Naive thymus-derived CD8-positive, alpha-beta T cell (primary cell): ENCODE measurements around the gene IQGAP1. TPM values are rescaled to one million over a fixed set of nuclear protein-coding genes. Genes with fewer than 3 reads are reported as not detected.
A peak's percentile ranks its signal among the peaks of the same experiment; 100 is the strongest.

Source experiments
- ATAC-seq, 2 donors: fragments of 150-1000 bp; cut with Tn5 transposase in 1 of 2; sonication (Bioruptor Pico), chemical (Tn5 transposase) in 1 of 2; 1 replicate in 1 of 2; 2 replicates in 1 of 2; pipeline ENCODE4 v1.10.0; 2021; ENCODE audit warnings: mild to moderate bottlenecking in 2 of 2, moderate library complexity in 2 of 2
- POLR2A ChIA-PET: fragments of 350-600 bp; sonication (Branson Sonifier 250); formaldehyde crosslinking; loops from one replicate; lab custom pipeline; 2021; ENCODE audit warnings: antibody characterized with exemption; lab: Charles Lee
- DNase-seq, 10 donors: peaks; one replicate each; pipeline versions ENCODE4 v3.0.0 to v3.0.0-alpha.2; 2020 to 2022
- H3K27ac Mint-ChIP-seq, 10 donors: one replicate each; pipeline ENCODE4 v1.8.0; 2020 to 2022; ENCODE audit warnings: mild to moderate bottlenecking in 10 of 10, mixed read lengths in 10 of 10, moderate library complexity in 4 of 10, inconsistent platforms in 1 of 10
- H3K27me3 Mint-ChIP-seq, 5 donors: one replicate each; pipeline ENCODE4 v1.8.0; 2021 to 2022; ENCODE audit warnings: mixed read lengths in 5 of 5
- H3K36me3 Mint-ChIP-seq, 3 donors: one replicate each; pipeline ENCODE4 v1.8.0; 2020 to 2022; ENCODE audit warnings: mixed read lengths in 3 of 3, mild to moderate bottlenecking in 2 of 3, inconsistent platforms in 1 of 3
- H3K4me1 Mint-ChIP-seq, 4 donors: one replicate each; pipeline ENCODE4 v1.8.0; 2021 to 2022; ENCODE audit warnings: mixed read lengths in 4 of 4
- H3K4me3 Mint-ChIP-seq, 10 donors: one replicate each; pipeline ENCODE4 v1.8.0; 2020 to 2022; ENCODE audit warnings: mild to moderate bottlenecking in 10 of 10, mixed read lengths in 10 of 10, moderate library complexity in 6 of 10, inconsistent platforms in 1 of 10
- H3K9me3 Mint-ChIP-seq, 9 donors: one replicate each; pipeline ENCODE4 v1.8.0; 2020 to 2022; ENCODE audit warnings: mixed read lengths in 9 of 9, mild to moderate bottlenecking in 3 of 9, inconsistent platforms in 1 of 9, moderate library complexity in 1 of 9
- polyA plus RNA-seq, 3 donors: library from polyadenylated mRNA; unstranded; fragments of 300-500 nt; fragmentation: Illumina TruSeq; gene quantifications; one replicate each; pipeline ENCODE4 v1.2.3, GENCODE V29; 2021
- total RNA-seq, 8 experiments: library from RNA in 2 of 8; stranded (reverse) in 2 of 8; gene quantifications; one replicate each; pipeline ENCODE4 v1.2.3 and lab custom pipeline; 2021 to 2026

The IQGAP1 gene
- total and polyA plus RNA-seq, 5 experiments from 2014 or later: 73.9 to 126 (median 101) TPM

GRCh38 chr15:90456236-90456635, 68.2 kb downstream of the IQGAP1 start:
- no peak overlapping the region for H3K4me3 Mint-ChIP-seq
- DNase-seq (no peak), ATAC-seq (no peak)
- POLR2A ChIA-PET: no interaction called here
- H3K4me1 Mint-ChIP-seq: peaks cover 4 to 12% (median 5%) of the 10 kb centered on the region in 4 donors
- no peaks in the 10 kb centered on the region for H3K27me3 Mint-ChIP-seq
- no peak overlapping the region for H3K27ac Mint-ChIP-seq
- peaks cover 0 to 93% (median 41%) of the 10 kb centered on the region in 3 donors for H3K36me3 Mint-ChIP-seq
- no peaks in the 10 kb centered on the region for H3K9me3 Mint-ChIP-seq

GRCh38 chr15:90458061-90458460, 70.0 kb downstream of the IQGAP1 start:
- no peak for DNase-seq
- peak overlapping the region in 2 of 10 donors; percentile 9 to 24 for H3K27ac Mint-ChIP-seq
- POLR2A ChIA-PET: no interaction called here
- no peaks in the 10 kb centered on the region for H3K9me3 Mint-ChIP-seq
- peaks cover 0 to 92% (median 32%) of the 10 kb centered on the region in 3 donors for H3K36me3 Mint-ChIP-seq
- peaks cover 0 to 18% (median 8%) of the 10 kb centered on the region in 4 donors for H3K4me1 Mint-ChIP-seq
- no peak overlapping the region for H3K4me3 Mint-ChIP-seq
- no peaks in the 10 kb centered on the region for H3K27me3 Mint-ChIP-seq
- no peak for ATAC-seq

GRCh38 chr15:90459368-90459767, 71.3 kb downstream of the IQGAP1 start:
- DNase-seq (no peak), ATAC-seq (no peak)
- POLR2A ChIA-PET: no interaction called here
- Mint-ChIP-seq H3K4me1 (peaks cover 0 to 18% (median 7%) of the 10 kb centered on the region in 4 donors), H3K9me3 (no peaks in the 10 kb centered on the region), H3K27me3 (no peaks in the 10 kb centered on the region), H3K36me3 (peaks cover 0 to 90% (median 30%) of the 10 kb centered on the region in 3 donors), H3K4me3 (no peak overlapping the region), H3K27ac (peak overlapping the region in 1 of 10 donors; percentile 48)

- Mint-ChIP-seq H3K27ac (peak overlapping the region in 2 of 10 donors; percentile 41 to 48), H3K27me3 (no peaks in the 10 kb centered on the region), H3K4me3 (no peak overlapping the region), H3K4me1 (peaks cover 0 to 18% (median 7%) of the 10 kb centered on the region in 4 donors), H3K9me3 (no peaks in the 10 kb centered on the region), H3K36me3 (peaks cover 0 to 90% (median 23%) of the 10 kb centered on the region in 3 donors)
- POLR2A ChIA-PET: no interaction called here
- ATAC-seq (no peak), DNase-seq (no peak)
Measured at GRCh38 chr15:90460142-90460824, 72.2 kb downstream of the IQGAP1 start.

GRCh38 chr15:90463381-90463780, 75.3 kb downstream of the IQGAP1 start:
- Mint-ChIP-seq H3K27me3 (no peaks in the 10 kb centered on the region), H3K4me1 (peaks cover 0 to 18% (median 7%) of the 10 kb centered on the region in 4 donors), H3K4me3 (no peak overlapping the region), H3K36me3 (peaks cover 6 to 93% (median 20%) of the 10 kb centered on the region in 3 donors), H3K27ac (peak overlapping the region in 2 of 10 donors; percentile 6 to 22), H3K9me3 (no peaks in the 10 kb centered on the region)
- POLR2A ChIA-PET: interaction anchor here (0.6 to 1.0 kb wide), 3 partner anchors 14 to 76 kb away, joined by 3 read pairs; no protein-coding TSS in a partner anchor
- no peak for ATAC-seq
- DNase-seq: no peak

- POLR2A ChIA-PET: no interaction called here
- Mint-ChIP-seq H3K27me3 (no peaks in the 10 kb centered on the region), H3K4me1 (peaks cover 9 to 23% (median 14%) of the 10 kb centered on the region in 4 donors), H3K4me3 (no peak overlapping the region), H3K9me3 (no peaks in the 10 kb centered on the region), H3K36me3 (peaks cover 6 to 93% (median 12%) of the 10 kb centered on the region in 3 donors), H3K27ac (peak overlapping the region in 5 of 10 donors; percentile 5 to 53 (median 18))
- DNase-seq (no peak), ATAC-seq (no peak)
Measured at GRCh38 chr15:90465140-90465929, 77.3 kb downstream of the IQGAP1 start.

GRCh38 chr15:90465930-90466567, 78.0 kb downstream of the IQGAP1 start:
- H3K27ac Mint-ChIP-seq: peak overlapping the region in 1 of 10 donors; percentile 53
- no peak overlapping the region for H3K4me3 Mint-ChIP-seq
- ATAC-seq (no peak), DNase-seq (no peak)
- H3K4me1 Mint-ChIP-seq: peaks cover 9 to 25% (median 18%) of the 10 kb centered on the region in 4 donors
- POLR2A ChIA-PET: no interaction called here
- H3K36me3 Mint-ChIP-seq: peaks cover 6 to 94% (median 16%) of the 10 kb centered on the region in 3 donors
- H3K27me3 Mint-ChIP-seq: no peaks in the 10 kb centered on the region
- H3K9me3 Mint-ChIP-seq: no peaks in the 10 kb centered on the region

GRCh38 chr15:90469723-90470122, 81.7 kb downstream of the IQGAP1 start:
- no peak overlapping the region for H3K4me3 Mint-ChIP-seq
- H3K36me3 Mint-ChIP-seq: peaks cover 6 to 97% (median 30%) of the 10 kb centered on the region in 3 donors
- H3K27ac Mint-ChIP-seq: peak overlapping the region in 6 of 10 donors; percentile 11 to 79 (median 56)
- no peak for ATAC-seq
- H3K9me3 Mint-ChIP-seq: no peaks in the 10 kb centered on the region
- H3K27me3 Mint-ChIP-seq: no peaks in the 10 kb centered on the region
- no peak for DNase-seq
- H3K4me1 Mint-ChIP-seq: peaks cover 9 to 19% (median 13%) of the 10 kb centered on the region in 4 donors
- POLR2A ChIA-PET: no interaction called here

GRCh38 chr15:90470453-90470852, 82.4 kb downstream of the IQGAP1 start:
- DNase-seq (no peak), ATAC-seq (no peak)
- H3K9me3 Mint-ChIP-seq: no peaks in the 10 kb centered on the region
- H3K27ac Mint-ChIP-seq: peak overlapping the region in 6 of 10 donors; percentile 1 to 65 (median 30)
- H3K27me3 Mint-ChIP-seq: no peaks in the 10 kb centered on the region
- H3K4me3 Mint-ChIP-seq: no peak overlapping the region
- peaks cover 9 to 19% (median 13%) of the 10 kb centered on the region in 4 donors for H3K4me1 Mint-ChIP-seq
- POLR2A ChIA-PET: interaction anchor here (0.6 kb wide), 1 partner anchor 156 kb away, joined by 3 read pairs; no protein-coding TSS in a partner anchor
- peaks cover 6 to 97% (median 30%) of the 10 kb centered on the region in 3 donors for H3K36me3 Mint-ChIP-seq

GRCh38 chr15:90471126-90471525, 83.1 kb downstream of the IQGAP1 start:
- ATAC-seq (no peak), DNase-seq (no peak)
- H3K27ac Mint-ChIP-seq: peak overlapping the region in 7 of 10 donors; percentile 1 to 65 (median 46)
- H3K4me3 Mint-ChIP-seq: no peak overlapping the region
- H3K27me3 Mint-ChIP-seq: no peaks in the 10 kb centered on the region
- H3K36me3 Mint-ChIP-seq: peaks cover 3 to 95% (median 28%) of the 10 kb centered on the region in 3 donors
- H3K4me1 Mint-ChIP-seq: peaks cover 9 to 19% (median 13%) of the 10 kb centered on the region in 4 donors
- POLR2A ChIA-PET: no interaction called here
- no peaks in the 10 kb centered on the region for H3K9me3 Mint-ChIP-seq

GRCh38 chr15:90471769-90472168, 83.7 kb downstream of the IQGAP1 start:
- Mint-ChIP-seq H3K36me3 (peaks cover 0 to 94% (median 26%) of the 10 kb centered on the region in 3 donors), H3K4me3 (no peak overlapping the region), H3K27ac (no peak overlapping the region), H3K4me1 (peaks cover 10 to 19% (median 13%) of the 10 kb centered on the region in 4 donors), H3K9me3 (no peaks in the 10 kb centered on the region), H3K27me3 (no peaks in the 10 kb centered on the region)
- ATAC-seq: no peak
- no peak for DNase-seq
- POLR2A ChIA-PET: interaction anchor here (0.6 kb wide), 1 partner anchor 549 kb away, joined by 3 read pairs; no protein-coding TSS in a partner anchor

- Mint-ChIP-seq H3K9me3 (no peaks in the 10 kb centered on the region), H3K27me3 (no peaks in the 10 kb centered on the region), H3K36me3 (peaks cover 0 to 83% (median 36%) of the 10 kb centered on the region in 3 donors), H3K27ac (peak overlapping the region in 6 of 10 donors; percentile 13 to 69 (median 22)), H3K4me1 (peaks cover 8 to 51% (median 28%) of the 10 kb centered on the region in 4 donors), H3K4me3 (peak overlapping the region in 3 of 10 donors; percentile 18 to 48 (median 29))
- DNase-seq (no peak), ATAC-seq (no peak)
- POLR2A ChIA-PET: no interaction called here
Measured at GRCh38 chr15:90478846-90479481, 90.9 kb downstream of the IQGAP1 start.
